Endothelial cell of umbilical vein (primary cell): ENCODE data around the gene MTM1. TPM values are rescaled to one million over a fixed set of nuclear protein-coding genes. Genes with fewer than 3 reads are reported as not detected.

ENCODE experiments used
- BruUV-seq: library from RNA; stranded (reverse); fragments of 400-500 nt; replicated peaks from 2 replicates; lab custom pipeline; 2021; lab: Mats Ljungman, UMichigan
- CTCF ChIA-PET: fragments of 300-600, 350-600 bp; sonication (Branson Sonifier 250); formaldehyde crosslinking; loops from one replicate; lab custom pipeline; 2021; ENCODE audit warnings: antibody characterized with exemption, inconsistent platforms; lab: Charles Lee
- POLR2A ChIA-PET: fragments of 300-600, 350-600 bp; sonication (Branson Sonifier 250); formaldehyde crosslinking; loops from one replicate; lab custom pipeline; 2021; ENCODE audit warnings: antibody characterized with exemption, inconsistent platforms; lab: Charles Lee
- DNase-seq: peaks from one replicate; pipeline ENCODE4 v3.0.0-alpha.2; 2011; ENCODE audit warnings: low read depth, low spot score
- FAIRE-seq: peaks from 2 replicates; lab custom pipeline; 2011; peaks lifted over from hg19 to GRCh38; lab: Jason Lieb, UNC
- H2AFZ ChIP-seq: 2 replicates; pipeline ENCODE4 v1.6.0; 2012; ENCODE audit warnings: low read depth, low read length, control low read depth, inconsistent platforms
- H3K27ac ChIP-seq: 2 replicates; pipeline ENCODE4 v1.5.1; 2011; ENCODE audit warnings: low read depth, mild to moderate bottlenecking, control low read depth, low read length, moderate library complexity; ENCODE audit not compliant: insufficient read depth
- H3K27me3 ChIP-seq, 2 experiments: 2 replicates each; pipeline versions ENCODE4 v1.6.0 to v1.6.1; 2011; ENCODE audit warnings: low read length in 2 of 2, mixed read lengths in 1 of 2; ENCODE audit not compliant: control insufficient read depth in 2 of 2, insufficient read depth in 2 of 2
- H3K36me3 ChIP-seq, 2 experiments: 2 replicates in 1 of 2; 3 replicates in 1 of 2; pipeline ENCODE4 v1.5.1; 2011; ENCODE audit warnings: low read length in 2 of 2, mild to moderate bottlenecking in 1 of 2, moderate library complexity in 1 of 2; ENCODE audit not compliant: control insufficient read depth in 2 of 2, insufficient read depth in 2 of 2; ENCODE audit errors: extremely low read depth in 1 of 2
- H3K4me1 ChIP-seq: 3 replicates; pipeline ENCODE4 v1.5.1; 2011; ENCODE audit warnings: mild to moderate bottlenecking, low read length; ENCODE audit not compliant: control insufficient read depth, insufficient read depth; ENCODE audit errors: extremely low read depth
- H3K4me2 ChIP-seq: 2 replicates; pipeline ENCODE4 v1.6.1; 2011; ENCODE audit warnings: low read length, control low read depth, mixed read lengths; ENCODE audit not compliant: insufficient read depth
- H3K4me3 ChIP-seq, 3 experiments: fragments of 200-600 bp in 1 of 3; sonication (generic), shearing (Covaris generic) in 1 of 3; replicated peaks in 1 of 3; 2 replicates each; pipeline ENCODE4 v1.5.1; 2011 to 2016; ENCODE audit warnings: control low read depth in 3 of 3, low read length in 3 of 3, mild to moderate bottlenecking in 2 of 3, inconsistent platforms in 1 of 3, low read depth in 1 of 3, moderate library complexity in 1 of 3; ENCODE audit not compliant: insufficient read depth in 1 of 3
- H3K79me2 ChIP-seq: 2 replicates; pipeline ENCODE4 v1.6.0; 2012; ENCODE audit warnings: low read length, inconsistent platforms; ENCODE audit not compliant: control insufficient read depth, insufficient read depth
- H3K9ac ChIP-seq: replicated peaks from 2 replicates; pipeline ENCODE3; 2011; ENCODE audit warnings: low read length, control low read depth; ENCODE audit not compliant: insufficient read depth; ENCODE audit errors: extremely low read depth
- H3K9me1 ChIP-seq: replicated peaks from 3 replicates; pipeline ENCODE4 v1.6.0; 2011; ENCODE audit warnings: mild to moderate bottlenecking, low read length; ENCODE audit not compliant: control insufficient read depth, insufficient read depth; ENCODE audit errors: extremely low read depth
- H3K9me3 ChIP-seq: replicated peaks from 2 replicates; pipeline ENCODE4 v1.5.1; 2012; ENCODE audit warnings: low read length, inconsistent platforms; ENCODE audit not compliant: control insufficient read depth, insufficient read depth
- H4K20me1 ChIP-seq: replicated peaks from 2 replicates; pipeline ENCODE3; 2011; ENCODE audit warnings: mild to moderate bottlenecking, low read length; ENCODE audit not compliant: control insufficient read depth, insufficient read depth; ENCODE audit errors: extremely low read depth
- EZH2 ChIP-seq: IDR thresholded peaks from 2 replicates; pipeline ENCODE4 v1.6.1; 2012; ENCODE audit warnings: borderline replicate concordance, low read depth, mild to moderate bottlenecking, moderate library complexity, low read length, inconsistent platforms; ENCODE audit not compliant: severe bottlenecking
- FOS ChIP-seq: IDR thresholded peaks from 2 replicates; pipeline ENCODE4 v1.6.1; 2011; ENCODE audit warnings: mild to moderate bottlenecking, low read length, moderate library complexity, borderline replicate concordance; ENCODE audit not compliant: insufficient read depth
- GATA2 ChIP-seq: IDR thresholded peaks from 2 replicates; pipeline ENCODE4 v1.7.0; 2011; ENCODE audit warnings: low read depth, mild to moderate bottlenecking, moderate library complexity, mixed read lengths, low read length; ENCODE audit not compliant: insufficient read length, insufficient read depth
- JUN ChIP-seq: IDR thresholded peaks from 2 replicates; pipeline ENCODE4 v1.6.1; 2011; ENCODE audit warnings: borderline replicate concordance, low read depth; ENCODE audit not compliant: insufficient read length, insufficient read depth
- MYC ChIP-seq: IDR thresholded peaks from one replicate; pipeline ENCODE4 v1.6.1; 2011; ENCODE audit warnings: mild to moderate bottlenecking, low read depth, low read length
- POLR2A ChIP-seq: IDR thresholded peaks from 2 replicates; pipeline ENCODE4 v1.6.1; 2012; ENCODE audit warnings: low read depth, mild to moderate bottlenecking, control low read depth, low read length
- POLR2AphosphoS5 ChIP-seq: IDR thresholded peaks from 2 replicates; pipeline ENCODE4 v1.6.1; 2012; ENCODE audit warnings: low read depth, mild to moderate bottlenecking, control low read depth, low read length, moderate library complexity; ENCODE audit not compliant: insufficient read depth
- dilution Hi-C: fragments of 300-500 bp; cut with MboI; formaldehyde crosslinking; loops from one replicate; pipeline ENCODE4 v1.15.0; 2019; ENCODE audit warnings: low sequenced_read_pairs; ENCODE audit not compliant: extremely low pct_ligation_motif_present
- intact Hi-C: fragments of 100-400 bp; cut with micrococcal nuclease; formaldehyde crosslinking; loops from one replicate; pipeline ENCODE4 v1.10.0; 2022
- polyA plus RNA-seq, 4 experiments: library from polyadenylated mRNA; depleted of rRNA in 3 of 4; stranded (reverse) in 3 of 4; unstranded in 1 of 4; fragments of >200 nt; gene quantifications; 2 replicates each; pipeline versions ENCODE4 v1.2.1 to v1.2.3, GENCODE V29; 2011 to 2012; ENCODE audit warnings: missing spikeins in 1 of 4
- total RNA-seq: library from RNA; stranded (reverse); gene quantifications from 2 replicates; pipeline ENCODE4 v1.2.3, GENCODE V29; 2021
- TF ChIP-seq, protein P1 (sequence below): IDR thresholded peaks from 2 replicates; pipeline ENCODE4 v1.6.1; 2011; ENCODE audit not compliant: insufficient read depth, insufficient read length
- TF ChIP-seq, protein P2 (sequence below), 2 donors: IDR thresholded peaks; 1 replicate in 1 of 2; 2 replicates in 1 of 2; pipeline ENCODE4 v1.5.1; 2011; ENCODE audit warnings: low read length in 2 of 2, mild to moderate bottlenecking in 2 of 2, moderate library complexity in 2 of 2, control low read depth in 1 of 2, inconsistent platforms in 1 of 2, low read depth in 1 of 2; ENCODE audit not compliant: insufficient read depth in 1 of 2; ENCODE audit errors: extremely low read depth in 1 of 2

MTM1 gene
- total and polyA plus RNA-seq, 2 donors (not counting 3 experiments of a cell fraction or from before 2014, with no cell fraction given) = 2.4 to 13.2 TPM

DNA sequence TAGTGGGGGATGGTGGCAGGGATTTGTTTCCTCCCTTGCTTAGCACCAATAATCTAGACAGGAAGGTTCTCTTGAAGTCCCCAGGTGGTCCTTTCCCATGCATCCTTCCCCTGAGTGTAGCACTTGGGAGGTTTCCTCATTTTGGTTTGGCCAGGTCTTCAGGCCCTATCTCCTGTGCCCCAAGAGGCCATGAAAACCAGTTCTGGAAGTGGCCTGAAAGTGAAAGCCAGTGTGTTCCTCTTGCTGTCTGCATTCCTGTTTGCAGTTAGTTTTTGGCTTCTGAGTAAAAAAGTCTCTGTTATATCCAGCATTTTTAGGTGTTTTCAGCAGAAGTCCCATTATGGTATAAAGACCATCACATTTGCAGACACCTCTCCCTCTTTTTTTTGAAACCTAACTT lies 59.5 kb downstream of the MTM1 start:
- intact Hi-C loops (no loop called here), dilution Hi-C loops (no loop called here)
- Histone ChIP-seq H3K9me3 (no peaks in the 10 kb centered on the region), H3K4me3 (no peak overlapping the region), H3K27ac (no peak overlapping the region), H3K9me1 (no peaks in the 10 kb centered on the region), H4K20me1 (no peaks in the 10 kb centered on the region), H3K27me3 (no peaks in the 10 kb centered on the region), H3K4me2 (no peak overlapping the region), H3K79me2 (no peaks in the 10 kb centered on the region), H3K4me1 (no peaks in the 10 kb centered on the region), H2AFZ (no peak overlapping the region), H3K9ac (no peak overlapping the region), H3K36me3 (no peaks in the 10 kb centered on the region)
- ChIA-PET POLR2A (no interaction called here), CTCF (no interaction called here)
- peak; percentile 12 for FAIRE-seq
- BruUV-seq = no TSS peak
- TF ChIP-seq, protein P1, sequence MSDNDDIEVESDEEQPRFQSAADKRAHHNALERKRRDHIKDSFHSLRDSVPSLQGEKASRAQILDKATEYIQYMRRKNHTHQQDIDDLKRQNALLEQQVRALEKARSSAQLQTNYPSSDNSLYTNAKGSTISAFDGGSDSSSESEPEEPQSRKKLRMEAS = no peak
- TF ChIP-seq EZH2 = no peak
- no peak for TF ChIP-seq GATA2
- TF ChIP-seq, protein P2, sequence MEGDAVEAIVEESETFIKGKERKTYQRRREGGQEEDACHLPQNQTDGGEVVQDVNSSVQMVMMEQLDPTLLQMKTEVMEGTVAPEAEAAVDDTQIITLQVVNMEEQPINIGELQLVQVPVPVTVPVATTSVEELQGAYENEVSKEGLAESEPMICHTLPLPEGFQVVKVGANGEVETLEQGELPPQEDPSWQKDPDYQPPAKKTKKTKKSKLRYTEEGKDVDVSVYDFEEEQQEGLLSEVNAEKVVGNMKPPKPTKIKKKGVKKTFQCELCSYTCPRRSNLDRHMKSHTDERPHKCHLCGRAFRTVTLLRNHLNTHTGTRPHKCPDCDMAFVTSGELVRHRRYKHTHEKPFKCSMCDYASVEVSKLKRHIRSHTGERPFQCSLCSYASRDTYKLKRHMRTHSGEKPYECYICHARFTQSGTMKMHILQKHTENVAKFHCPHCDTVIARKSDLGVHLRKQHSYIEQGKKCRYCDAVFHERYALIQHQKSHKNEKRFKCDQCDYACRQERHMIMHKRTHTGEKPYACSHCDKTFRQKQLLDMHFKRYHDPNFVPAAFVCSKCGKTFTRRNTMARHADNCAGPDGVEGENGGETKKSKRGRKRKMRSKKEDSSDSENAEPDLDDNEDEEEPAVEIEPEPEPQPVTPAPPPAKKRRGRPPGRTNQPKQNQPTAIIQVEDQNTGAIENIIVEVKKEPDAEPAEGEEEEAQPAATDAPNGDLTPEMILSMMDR (IDR thresholded peaks at IDR 0.05; ENCODE audit: extremely low read depth in 1 of 2, insufficient read depth in 1 of 2, low read depth in 1 of 2, low read length in 2 of 2) = no peak
- TF ChIP-seq FOS = no peak
- no peak for TF ChIP-seq JUN
- no peak for TF ChIP-seq MYC
- no peak for TF ChIP-seq POLR2AphosphoS5
- TF ChIP-seq POLR2A = no peak
- no peak for DNase-seq
